Omental fat pad (tissue), 4 donors: Measurements from ENCODE around the gene SPAG17. TPM values are rescaled to one million over a fixed set of nuclear protein-coding genes. Genes with fewer than 3 reads are reported as not detected.
A peak's percentile ranks its signal among the peaks of the same experiment; 100 is the strongest.
"Not testable (repeated sequence)": the region's sequence is repeated elsewhere in the genome, so short reads cannot be mapped to it uniquely, and the experiment has no call there.

Experiments used
- ATAC-seq: fragments of 150-250 bp; one replicate; pipeline ENCODE4 v1.9.1; 2016; ENCODE audit warnings: mild to moderate bottlenecking, moderate library complexity; ENCODE audit not compliant: low FRiP score
- DNase-seq: peaks from one replicate; pipeline ENCODE4 v3.0.0-alpha.2; 2019; ENCODE audit warnings: low spot score
- CTCF ChIP-seq, 3 donors: fragments of 450-650 bp; IDR thresholded peaks; one replicate each; pipeline ENCODE4 v1.5.1; 2016 to 2017; ENCODE audit warnings: antibody characterized with exemption in 3 of 3, mild to moderate bottlenecking in 3 of 3, moderate library complexity in 2 of 3
- total RNA-seq, 4 donors: library from RNA; depleted of rRNA; stranded (reverse); fragments of >200 nt; gene quantifications; one replicate each; pipeline ENCODE4 v1.1.0, GENCODE V29; 2016

SPAG17 gene
- total RNA-seq, 4 donors from 2014 or later, result 0.16 to 1.2 (median 0.24) TPM; not detected in 1

DNA sequence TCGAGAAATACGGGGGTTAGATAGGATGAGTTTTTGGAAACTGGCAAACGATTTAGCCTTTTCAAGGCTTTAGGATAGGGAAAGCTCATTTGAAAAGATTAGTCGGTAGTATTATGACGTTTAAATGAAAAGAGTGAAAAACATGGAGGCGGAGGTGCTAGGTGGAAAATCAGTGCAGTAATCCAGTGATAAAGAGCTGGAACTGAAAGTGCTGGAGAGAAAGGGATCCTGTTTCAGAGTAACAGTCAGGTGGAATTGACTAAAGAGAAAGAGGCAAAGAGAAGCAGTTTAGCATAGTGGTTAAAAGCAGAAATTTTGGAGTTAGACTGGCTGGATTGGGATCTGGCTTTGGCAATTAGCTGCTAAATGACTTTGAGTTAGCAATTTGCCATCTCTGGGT, 254.5 kb downstream of the SPAG17 start:
- ATAC-seq (no peak), DNase-seq (no peak)

GRCh38 chr1:117930173-117930447, 254.9 kb downstream of the SPAG17 start:
- ATAC-seq (no peak), DNase-seq (no peak)
- no peak for TF ChIP-seq CTCF (IDR thresholded peaks at IDR 0.05)

More for the DNA sequence above, 254.5 kb downstream of the SPAG17 start:
- no peak for TF ChIP-seq CTCF (IDR thresholded peaks at IDR 0.05)

- peak; percentile 88 for DNase-seq
- peak; percentile 99 for ATAC-seq
- no peak for TF ChIP-seq CTCF (IDR thresholded peaks at IDR 0.05)
Measured at GRCh38 chr1:117929343-117930172, 255.5 kb downstream of the SPAG17 start, which contains the start of the genes GDAP2 and WDR3. Gene GDAP2, minus strand, starts transcription at chr1:117929621. Its CDS starts 9,264 bp downstream, at chr1:117920357. Gene WDR3, plus strand, starts transcription at chr1:117929739. Its CDS starts 3,581 bp downstream, at chr1:117933320.

- peak; percentile 56 for ATAC-seq
- no peak for TF ChIP-seq CTCF (IDR thresholded peaks at IDR 0.05)
- peak; percentile 24 for DNase-seq
Measured at GRCh38 chr1:117928881-117929342, 256.1 kb downstream of the SPAG17 start.

DNA sequence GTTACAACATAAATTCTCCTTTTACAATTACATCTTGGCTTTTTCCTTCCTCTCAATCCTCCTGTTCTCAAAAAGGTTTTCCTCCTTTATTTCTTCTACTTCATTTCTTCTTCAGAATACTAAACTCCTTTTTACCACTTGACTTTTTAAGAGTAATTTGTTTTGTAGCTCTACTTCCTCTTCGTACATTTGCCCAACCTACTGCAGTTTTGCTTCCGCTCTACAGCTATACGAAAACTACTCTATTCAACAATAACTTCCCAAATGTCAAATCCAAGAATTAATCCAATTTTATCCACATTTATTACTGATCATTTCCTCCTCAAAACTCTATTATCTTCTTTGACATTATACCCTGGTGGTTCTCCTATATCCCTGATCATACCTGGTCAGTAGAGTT, 259.0 kb downstream of the SPAG17 start:
- ATAC-seq (no peak), DNase-seq (no peak)
- no peak for TF ChIP-seq CTCF (IDR thresholded peaks at IDR 0.05)

- ATAC-seq, DNase-seq: not testable (repeated sequence)
Measured at GRCh38 chr1:117922717-117923116, 262.3 kb downstream of the SPAG17 start.

DNA sequence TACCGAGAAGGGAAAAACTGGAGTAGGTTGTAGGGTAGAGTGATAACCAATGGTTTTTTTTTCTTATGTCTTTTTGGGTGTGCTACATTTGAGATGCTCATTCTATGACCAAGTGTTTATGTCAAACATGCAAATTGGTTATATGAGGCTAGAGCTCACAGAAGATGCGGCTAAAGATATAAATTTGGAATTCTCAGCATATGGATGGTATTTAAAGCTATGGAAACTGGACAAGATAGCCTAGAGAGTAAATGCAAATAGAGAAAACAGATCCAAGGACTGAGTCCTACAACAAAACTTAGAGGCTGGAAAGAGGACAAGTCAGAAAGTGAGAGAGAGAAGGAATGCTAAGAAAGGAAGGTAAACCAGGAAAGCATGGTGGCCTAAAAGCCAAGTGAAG, 263.0 kb downstream of the SPAG17 start:
- no peak for TF ChIP-seq CTCF (IDR thresholded peaks at IDR 0.05)
- DNase-seq (no peak), ATAC-seq (no peak)
